Erythroblast (primary cell): Measurements from ENCODE around the gene SEC14L2.

ENCODE experiments used
- GATA1 ChIP-seq: IDR thresholded peaks from 2 replicates; pipeline ENCODE4 v1.6.1; 2011; ENCODE audit warnings: low read depth, mild to moderate bottlenecking, control low read depth, low read length, moderate library complexity
- POLR2A ChIP-seq: IDR thresholded peaks from 2 replicates; pipeline ENCODE4 v1.6.1; 2011; ENCODE audit warnings: mild to moderate bottlenecking, low read length

DNA sequence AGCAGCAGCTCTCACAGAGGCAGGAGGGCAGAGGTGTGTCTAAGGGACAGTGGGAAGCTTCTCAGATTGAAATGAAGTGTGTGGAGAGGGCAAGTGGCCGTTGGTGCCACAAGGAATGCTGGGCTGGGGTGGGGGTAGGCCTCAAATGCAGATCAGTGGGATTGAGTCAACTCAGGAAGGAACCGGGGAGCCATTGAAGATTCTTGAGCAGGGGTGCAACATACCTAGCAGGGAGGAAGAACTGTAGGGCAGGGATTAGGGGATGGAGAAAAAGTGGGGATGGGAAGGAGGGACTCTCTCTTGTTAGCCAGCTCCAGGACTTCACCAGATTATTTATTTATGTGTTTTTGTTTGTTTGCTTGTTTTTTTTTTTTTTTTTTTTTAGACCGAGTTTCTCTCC lies 2.9 kb upstream of the SEC14L2 start:
- TF ChIP-seq POLR2A (no peak), GATA1 (no peak)
